ENCODE results near the gene MCTP2. TPM values are rescaled to one million over a fixed set of nuclear protein-coding genes. Genes with fewer than 3 reads are reported as not detected.
"Not testable (repeated sequence)": the region's sequence is repeated elsewhere in the genome, so short reads cannot be mapped to it uniquely, and the experiment has no call there.

Gene MCTP2
- total RNA-seq, 1 donor from 2014 or later, result 1.5 TPM

GRCh38 chr15:94255540-94255939, 24.2 kb downstream of the MCTP2 start:
- DNase-seq (ENCODE audit: low spot score), result no peak
- H3K27me3 Mint-ChIP-seq (ENCODE audit: unreplicated experiment), result no peaks in the 10 kb centered on the region
- no peaks in the 10 kb centered on the region for H3K9me3 Mint-ChIP-seq (ENCODE audit: unreplicated experiment)

GRCh38 chr15:94256511-94256910, 25.1 kb downstream of the MCTP2 start:
- no peak for DNase-seq (ENCODE audit: low spot score)
- no peak for TF ChIP-seq CTCF (IDR thresholded peaks at IDR 0.05; ENCODE audit: unreplicated experiment)
- no peaks in the 10 kb centered on the region for H3K36me3 Mint-ChIP-seq (ENCODE audit: low read depth, unreplicated experiment)
- H3K4me1 Mint-ChIP-seq (ENCODE audit: unreplicated experiment), result no peaks in the 10 kb centered on the region
- no peaks in the 10 kb centered on the region for H3K9me3 Mint-ChIP-seq (ENCODE audit: unreplicated experiment)
- H3K27ac Mint-ChIP-seq (ENCODE audit: unreplicated experiment), result no peak overlapping the region
- H3K27me3 Mint-ChIP-seq (ENCODE audit: unreplicated experiment), result no peaks in the 10 kb centered on the region
- no peak overlapping the region for H3K4me3 Mint-ChIP-seq (ENCODE audit: unreplicated experiment)

More at GRCh38 chr15:94255540-94255939, 24.2 kb downstream of the MCTP2 start:
- no peak overlapping the region for H3K4me3 Mint-ChIP-seq (ENCODE audit: unreplicated experiment)
- H3K36me3 Mint-ChIP-seq (ENCODE audit: low read depth, unreplicated experiment), result no peaks in the 10 kb centered on the region
- no peak overlapping the region for H3K27ac Mint-ChIP-seq (ENCODE audit: unreplicated experiment)
- no peak for TF ChIP-seq CTCF (IDR thresholded peaks at IDR 0.05; ENCODE audit: unreplicated experiment)
- no peaks in the 10 kb centered on the region for H3K4me1 Mint-ChIP-seq (ENCODE audit: unreplicated experiment)

GRCh38 chr15:94257776-94258175, 26.4 kb downstream of the MCTP2 start:
- not testable (repeated sequence) for H3K4me3 Mint-ChIP-seq (ENCODE audit: unreplicated experiment); H3K27me3 Mint-ChIP-seq (ENCODE audit: unreplicated experiment); H3K4me1 Mint-ChIP-seq (ENCODE audit: unreplicated experiment); H3K36me3 Mint-ChIP-seq (ENCODE audit: low read depth, unreplicated experiment); H3K27ac Mint-ChIP-seq (ENCODE audit: unreplicated experiment); H3K9me3 Mint-ChIP-seq (ENCODE audit: unreplicated experiment); DNase-seq (ENCODE audit: low spot score)

- no peaks in the 10 kb centered on the region for H3K4me1 Mint-ChIP-seq (ENCODE audit: unreplicated experiment)
- H3K27me3 Mint-ChIP-seq (ENCODE audit: unreplicated experiment), result no peaks in the 10 kb centered on the region
- no peak for DNase-seq (ENCODE audit: low spot score)
- no peak overlapping the region for H3K27ac Mint-ChIP-seq (ENCODE audit: unreplicated experiment)
- no peak overlapping the region for H3K4me3 Mint-ChIP-seq (ENCODE audit: unreplicated experiment)
- no peaks in the 10 kb centered on the region for H3K9me3 Mint-ChIP-seq (ENCODE audit: unreplicated experiment)
- no peak for TF ChIP-seq CTCF (IDR thresholded peaks at IDR 0.05; ENCODE audit: unreplicated experiment)
- H3K36me3 Mint-ChIP-seq (ENCODE audit: low read depth, unreplicated experiment), result no peaks in the 10 kb centered on the region
These were observed 26.9 kb downstream of the MCTP2 start for GRCh38 chr15:94258246-94258645.

- Mint-ChIP-seq H3K27ac (ENCODE audit: unreplicated experiment) (no peak overlapping the region), H3K4me1 (ENCODE audit: unreplicated experiment) (no peaks in the 10 kb centered on the region), H3K36me3 (ENCODE audit: low read depth, unreplicated experiment) (no peaks in the 10 kb centered on the region), H3K4me3 (ENCODE audit: unreplicated experiment) (no peak overlapping the region), H3K27me3 (ENCODE audit: unreplicated experiment) (no peaks in the 10 kb centered on the region), H3K9me3 (ENCODE audit: unreplicated experiment) (no peaks in the 10 kb centered on the region)
- DNase-seq (ENCODE audit: low spot score), result no peak
- no peak for TF ChIP-seq CTCF (IDR thresholded peaks at IDR 0.05; ENCODE audit: unreplicated experiment)
These were observed 27.9 kb downstream of the MCTP2 start for GRCh38 chr15:94259121-94259751.
